ENCODE data around the gene PECR.
A peak's percentile ranks its signal among the peaks of the same experiment; 100 is the strongest.

Gene PECR

GRCh38 chr2:216051350-216051749 lies 30.3 kb downstream of the PECR start:
- H3K9ac ChIP-seq (ENCODE audit: low read depth, low read length), result peak overlapping the region; percentile 23; the same call in 1 of the 2 replicates
- H3K9me3 ChIP-seq (ENCODE audit: control insufficient read depth, insufficient read depth, low read length), result no peaks in the 10 kb centered on the region
- H3K4me1 ChIP-seq (ENCODE audit: control insufficient read depth, insufficient read depth, low read length), result peaks cover 10% of the 10 kb centered on the region
- H3K27me3 ChIP-seq (ENCODE audit: control insufficient read depth, insufficient read depth, low read length), result no peaks in the 10 kb centered on the region
- H3K4me3 ChIP-seq (ENCODE audit: low read depth, low read length), result no peak overlapping the region
- peaks cover 17% of the 10 kb centered on the region for H3K36me3 ChIP-seq (ENCODE audit: control insufficient read depth, insufficient read depth, low read length)
- peak overlapping the region; percentile 66 for H3K27ac ChIP-seq (ENCODE audit: low read depth, low read length)

- peaks cover 10% of the 10 kb centered on the region for H3K4me1 ChIP-seq (ENCODE audit: control insufficient read depth, insufficient read depth, low read length)
- H3K4me3 ChIP-seq (ENCODE audit: low read depth, low read length), result no peak overlapping the region
- no peak overlapping the region for H3K9ac ChIP-seq (ENCODE audit: low read depth, low read length)
- no peaks in the 10 kb centered on the region for H3K27me3 ChIP-seq (ENCODE audit: control insufficient read depth, insufficient read depth, low read length)
- no peak overlapping the region for H3K27ac ChIP-seq (ENCODE audit: low read depth, low read length)
- peaks cover 21% of the 10 kb centered on the region for H3K36me3 ChIP-seq (ENCODE audit: control insufficient read depth, insufficient read depth, low read length)
- no peaks in the 10 kb centered on the region for H3K9me3 ChIP-seq (ENCODE audit: control insufficient read depth, insufficient read depth, low read length)
These were observed 32.2 kb downstream of the PECR start for GRCh38 chr2:216049452-216049851.

- H3K27ac ChIP-seq (ENCODE audit: low read depth, low read length), result no peak overlapping the region
- peaks cover 10% of the 10 kb centered on the region for H3K4me1 ChIP-seq (ENCODE audit: control insufficient read depth, insufficient read depth, low read length)
- no peaks in the 10 kb centered on the region for H3K27me3 ChIP-seq (ENCODE audit: control insufficient read depth, insufficient read depth, low read length)
- peaks cover 32% of the 10 kb centered on the region for H3K36me3 ChIP-seq (ENCODE audit: control insufficient read depth, insufficient read depth, low read length)
- H3K9ac ChIP-seq (ENCODE audit: low read depth, low read length), result no peak overlapping the region
- H3K4me3 ChIP-seq (ENCODE audit: low read depth, low read length), result no peak overlapping the region
- H3K9me3 ChIP-seq (ENCODE audit: control insufficient read depth, insufficient read depth, low read length), result no peaks in the 10 kb centered on the region
These were observed 34.2 kb downstream of the PECR start for GRCh38 chr2:216047397-216047796.

- Histone ChIP-seq H3K4me1 (ENCODE audit: control insufficient read depth, insufficient read depth, low read length) (no peaks in the 10 kb centered on the region), H3K4me3 (ENCODE audit: low read depth, low read length) (no peak overlapping the region), H3K36me3 (ENCODE audit: control insufficient read depth, insufficient read depth, low read length) (peaks cover 37% of the 10 kb centered on the region), H3K9ac (ENCODE audit: low read depth, low read length) (no peak overlapping the region), H3K27me3 (ENCODE audit: control insufficient read depth, insufficient read depth, low read length) (no peaks in the 10 kb centered on the region), H3K9me3 (ENCODE audit: control insufficient read depth, insufficient read depth, low read length) (no peaks in the 10 kb centered on the region), H3K27ac (ENCODE audit: low read depth, low read length) (no peak overlapping the region)
These were observed 36.6 kb downstream of the PECR start for GRCh38 chr2:216044883-216045486.

- Histone ChIP-seq H3K9me3 (ENCODE audit: control insufficient read depth, insufficient read depth, low read length) (no peaks in the 10 kb centered on the region), H3K9ac (ENCODE audit: low read depth, low read length) (no peak overlapping the region), H3K27ac (ENCODE audit: low read depth, low read length) (no peak overlapping the region), H3K4me1 (ENCODE audit: control insufficient read depth, insufficient read depth, low read length) (no peaks in the 10 kb centered on the region), H3K36me3 (ENCODE audit: control insufficient read depth, insufficient read depth, low read length) (peaks cover 42% of the 10 kb centered on the region), H3K4me3 (ENCODE audit: low read depth, low read length) (no peak overlapping the region), H3K27me3 (ENCODE audit: control insufficient read depth, insufficient read depth, low read length) (no peaks in the 10 kb centered on the region)
These were observed 37.7 kb downstream of the PECR start for GRCh38 chr2:216043949-216044348.

- Histone ChIP-seq H3K4me3 (ENCODE audit: low read depth, low read length) (no peak overlapping the region), H3K27ac (ENCODE audit: low read depth, low read length) (no peak overlapping the region), H3K9me3 (ENCODE audit: control insufficient read depth, insufficient read depth, low read length) (no peaks in the 10 kb centered on the region), H3K9ac (ENCODE audit: low read depth, low read length) (no peak overlapping the region), H3K4me1 (ENCODE audit: control insufficient read depth, insufficient read depth, low read length) (no peaks in the 10 kb centered on the region), H3K36me3 (ENCODE audit: control insufficient read depth, insufficient read depth, low read length) (peaks cover 34% of the 10 kb centered on the region), H3K27me3 (ENCODE audit: control insufficient read depth, insufficient read depth, low read length) (no peaks in the 10 kb centered on the region)
These were observed 40.2 kb downstream of the PECR start for GRCh38 chr2:216041438-216041837.

GRCh38 chr2:216039918-216040317 lies 41.7 kb downstream of the PECR start:
- H3K36me3 ChIP-seq (ENCODE audit: control insufficient read depth, insufficient read depth, low read length), result peaks cover 29% of the 10 kb centered on the region

GRCh38 chr2:216034065-216034464 lies 47.5 kb downstream of the PECR start:
- Histone ChIP-seq H3K9ac (ENCODE audit: low read depth, low read length) (no peak overlapping the region), H3K4me1 (ENCODE audit: control insufficient read depth, insufficient read depth, low read length) (peaks cover 5% of the 10 kb centered on the region; the same call in 1 of the 2 replicates), H3K27me3 (ENCODE audit: control insufficient read depth, insufficient read depth, low read length) (no peaks in the 10 kb centered on the region), H3K36me3 (ENCODE audit: control insufficient read depth, insufficient read depth, low read length) (peaks cover 9% of the 10 kb centered on the region; the same call in 1 of the 2 replicates), H3K9me3 (ENCODE audit: control insufficient read depth, insufficient read depth, low read length) (no peaks in the 10 kb centered on the region), H3K4me3 (ENCODE audit: low read depth, low read length) (no peak overlapping the region), H3K27ac (ENCODE audit: low read depth, low read length) (no peak overlapping the region)

More at GRCh38 chr2:216039918-216040317, 41.7 kb downstream of the PECR start:
- no peaks in the 10 kb centered on the region for H3K4me1 ChIP-seq (ENCODE audit: control insufficient read depth, insufficient read depth, low read length)
- H3K4me3 ChIP-seq (ENCODE audit: low read depth, low read length), result no peak overlapping the region
- H3K9me3 ChIP-seq (ENCODE audit: control insufficient read depth, insufficient read depth, low read length), result no peaks in the 10 kb centered on the region
- no peaks in the 10 kb centered on the region for H3K27me3 ChIP-seq (ENCODE audit: control insufficient read depth, insufficient read depth, low read length)
- no peak overlapping the region for H3K9ac ChIP-seq (ENCODE audit: low read depth, low read length)
- no peak overlapping the region for H3K27ac ChIP-seq (ENCODE audit: low read depth, low read length)

GRCh38 chr2:216033403-216033802 lies 48.2 kb downstream of the PECR start:
- no peaks in the 10 kb centered on the region for H3K27me3 ChIP-seq (ENCODE audit: control insufficient read depth, insufficient read depth, low read length)
- no peak overlapping the region for H3K4me3 ChIP-seq (ENCODE audit: low read depth, low read length)
- H3K9ac ChIP-seq (ENCODE audit: low read depth, low read length), result no peak overlapping the region
- H3K4me1 ChIP-seq (ENCODE audit: control insufficient read depth, insufficient read depth, low read length), result peaks cover 5% of the 10 kb centered on the region; the same call in 1 of the 2 replicates
- H3K9me3 ChIP-seq (ENCODE audit: control insufficient read depth, insufficient read depth, low read length), result no peaks in the 10 kb centered on the region
- H3K27ac ChIP-seq (ENCODE audit: low read depth, low read length), result no peak overlapping the region
- peaks cover 9% of the 10 kb centered on the region; the same call in 1 of the 2 replicates for H3K36me3 ChIP-seq (ENCODE audit: control insufficient read depth, insufficient read depth, low read length)

- peaks cover 5% of the 10 kb centered on the region; the same call in 1 of the 2 replicates for H3K4me1 ChIP-seq (ENCODE audit: control insufficient read depth, insufficient read depth, low read length)
- H3K9me3 ChIP-seq (ENCODE audit: control insufficient read depth, insufficient read depth, low read length), result no peaks in the 10 kb centered on the region
- H3K9ac ChIP-seq (ENCODE audit: low read depth, low read length), result no peak overlapping the region
- no peaks in the 10 kb centered on the region for H3K27me3 ChIP-seq (ENCODE audit: control insufficient read depth, insufficient read depth, low read length)
- no peak overlapping the region for H3K4me3 ChIP-seq (ENCODE audit: low read depth, low read length)
- H3K27ac ChIP-seq (ENCODE audit: low read depth, low read length), result no peak overlapping the region
- peaks cover 6% of the 10 kb centered on the region; the same call in 1 of the 2 replicates for H3K36me3 ChIP-seq (ENCODE audit: control insufficient read depth, insufficient read depth, low read length)
These were observed 49.5 kb downstream of the PECR start for GRCh38 chr2:216031960-216032689.

- Histone ChIP-seq H3K9me3 (ENCODE audit: control insufficient read depth, insufficient read depth, low read length) (no peaks in the 10 kb centered on the region), H3K9ac (ENCODE audit: low read depth, low read length) (no peak overlapping the region), H3K4me1 (ENCODE audit: control insufficient read depth, insufficient read depth, low read length) (peaks cover 5% of the 10 kb centered on the region; the same call in 1 of the 2 replicates), H3K27me3 (ENCODE audit: control insufficient read depth, insufficient read depth, low read length) (no peaks in the 10 kb centered on the region), H3K4me3 (ENCODE audit: low read depth, low read length) (no peak overlapping the region), H3K27ac (ENCODE audit: low read depth, low read length) (no peak overlapping the region), H3K36me3 (ENCODE audit: control insufficient read depth, insufficient read depth, low read length) (peaks cover 5% of the 10 kb centered on the region; the same call in 1 of the 2 replicates)
These were observed 51.4 kb downstream of the PECR start for GRCh38 chr2:216030216-216030615.

Data from HUES48 (cell line).